RKO (cell line): ENCODE measurements around the gene VPS8.

Experiments used
- DNase-seq: peaks from one replicate; pipeline ENCODE4 v3.0.0-alpha.2; 2016; ENCODE audit warnings: low spot score

Gene VPS8

GRCh38 chr3:184811999-184812661, at the start of gene VPS8:
TSS of gene VPS8 (plus strand) at chr3:184812166. CDS start at chr3:184824633, 12,467 bp downstream.
- DNase-seq, result peak; percentile 96

- DNase-seq, result no peak
These were observed 47.8 kb upstream of the VPS8 start for GRCh38 chr3:184764191-184764590.

DNA sequence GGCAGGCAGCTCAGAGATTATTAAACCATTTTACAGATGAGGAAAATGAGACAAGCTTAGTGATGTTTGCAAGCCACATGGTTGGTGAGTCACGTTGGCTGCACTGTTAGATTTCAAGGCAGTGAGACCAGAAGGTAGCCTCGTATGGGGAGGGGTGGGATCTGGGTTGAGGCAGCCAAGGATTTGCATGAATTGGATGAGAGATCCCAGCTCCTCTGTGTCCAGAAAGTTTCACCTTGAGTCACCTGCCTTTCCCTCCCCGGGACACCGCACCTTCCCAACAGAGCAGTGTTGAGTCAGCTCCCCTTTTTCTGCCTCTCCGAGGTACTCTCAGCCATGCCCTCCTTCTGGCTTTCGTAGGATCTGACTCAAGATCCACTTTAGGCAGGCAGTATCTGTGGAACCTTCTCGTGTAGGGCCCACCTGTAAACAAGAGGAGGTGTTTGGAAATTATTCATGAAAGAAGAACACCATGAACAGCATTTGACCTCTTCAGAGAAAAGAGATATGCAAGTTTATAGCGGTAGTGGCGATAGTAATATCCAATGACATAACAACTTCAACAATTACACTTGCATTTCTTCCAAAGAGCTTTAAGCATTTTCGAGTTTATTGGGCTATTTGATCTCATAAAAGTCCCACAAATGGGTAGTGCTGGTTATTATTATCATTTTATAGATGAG, 46.8 kb upstream of the VPS8 start:
- DNase-seq, result no peak

DNA sequence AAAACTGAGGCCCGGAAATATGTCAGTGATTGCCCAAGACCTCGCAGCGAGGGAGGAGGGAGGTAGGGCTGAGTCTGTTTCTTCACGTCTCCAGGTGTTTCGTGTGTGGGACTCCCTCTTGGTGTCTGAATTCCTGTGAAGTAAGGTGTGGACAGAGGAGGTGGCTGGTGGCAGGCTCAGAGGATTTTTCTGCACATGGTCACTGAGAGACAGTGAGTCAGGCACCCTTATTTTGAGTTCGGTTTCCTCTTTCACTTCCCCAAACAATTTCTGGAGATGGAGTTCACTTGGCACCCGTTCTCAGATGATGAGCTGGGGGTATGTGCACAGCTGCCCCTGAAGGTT, 46.3 kb upstream of the VPS8 start:
- no peak for DNase-seq

GRCh38 chr3:184766555-184767261, 45.3 kb upstream of the VPS8 start:
- no peak for DNase-seq

GRCh38 chr3:184767377-184767776, 44.6 kb upstream of the VPS8 start:
- no peak for DNase-seq

GRCh38 chr3:184769382-184770170, 42.4 kb upstream of the VPS8 start:
- no peak for DNase-seq

DNA sequence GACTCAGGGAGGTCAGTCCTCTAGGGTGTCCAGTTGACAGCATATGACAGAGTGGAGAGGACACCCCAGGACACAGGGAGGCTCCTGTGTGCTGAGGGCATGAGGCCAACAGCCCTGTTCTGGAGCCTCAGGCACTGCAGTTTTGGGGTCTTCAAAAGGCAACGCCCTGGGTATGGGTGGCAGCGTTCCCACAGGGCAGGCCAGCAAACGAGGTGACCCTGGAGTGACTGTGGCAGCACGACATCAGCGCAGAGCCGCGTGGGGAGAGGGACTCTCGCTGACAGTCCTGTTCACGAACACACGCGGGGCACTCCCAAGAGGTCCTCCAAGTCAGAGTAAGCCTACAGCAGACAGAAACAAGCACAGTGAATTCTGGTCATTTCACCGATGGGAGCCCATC, 41.4 kb upstream of the VPS8 start:
- DNase-seq, result no peak

- DNase-seq, result no peak
These were observed 40.5 kb upstream of the VPS8 start for GRCh38 chr3:184771301-184772127.

- DNase-seq, result no peak
These were observed 39.2 kb upstream of the VPS8 start for GRCh38 chr3:184772667-184773272.

DNA sequence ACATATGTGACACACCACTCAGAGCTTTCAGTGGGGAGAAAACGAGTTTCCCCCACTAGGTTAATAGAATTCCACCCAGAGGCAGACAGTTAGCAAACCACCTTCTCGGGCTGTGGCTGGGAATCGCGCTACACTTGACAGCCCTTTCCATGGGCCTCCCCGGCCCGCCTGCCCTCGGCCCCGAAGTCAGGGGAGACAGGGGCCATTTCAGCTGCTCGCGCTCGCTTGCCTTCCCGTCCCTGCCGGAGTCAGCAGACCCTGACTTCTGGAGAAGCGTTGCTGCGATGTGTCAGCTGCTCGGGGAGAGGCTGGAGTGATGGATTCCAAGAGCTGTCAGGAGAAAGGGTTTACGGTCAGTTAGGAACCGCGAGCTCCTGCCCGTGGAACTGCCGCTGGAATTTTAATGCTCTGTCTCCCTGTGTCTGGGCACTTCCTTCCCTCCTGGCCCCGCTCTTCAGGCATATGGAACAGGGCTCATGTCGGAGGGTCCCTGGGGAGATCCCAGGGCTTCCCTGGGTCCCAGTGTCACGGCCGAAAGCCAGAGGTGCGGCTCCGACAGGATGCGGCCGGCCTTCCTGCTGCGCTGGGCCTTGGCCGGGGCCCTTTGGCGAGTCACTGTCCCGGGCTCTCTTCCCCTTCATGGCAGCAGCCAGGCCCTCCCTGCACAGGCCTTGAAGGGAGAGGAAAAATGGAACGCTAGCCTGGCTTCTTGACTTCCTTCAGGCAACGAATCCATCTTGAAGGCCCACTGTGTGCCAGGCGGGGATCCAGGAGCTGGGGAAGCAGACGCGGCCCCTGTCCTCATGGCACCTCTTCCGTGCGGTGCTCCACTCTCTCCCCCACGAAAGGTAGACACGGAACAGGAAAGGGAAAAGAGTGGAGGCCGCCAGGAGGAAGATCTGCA, 38.4 kb upstream of the VPS8 start:
- no peak for DNase-seq

- no peak for DNase-seq
These were observed 35.0 kb upstream of the VPS8 start for GRCh38 chr3:184776916-184777315.

- peak; percentile 91 for DNase-seq
These were observed 34.2 kb upstream of the VPS8 start for GRCh38 chr3:184777566-184778356.

DNA sequence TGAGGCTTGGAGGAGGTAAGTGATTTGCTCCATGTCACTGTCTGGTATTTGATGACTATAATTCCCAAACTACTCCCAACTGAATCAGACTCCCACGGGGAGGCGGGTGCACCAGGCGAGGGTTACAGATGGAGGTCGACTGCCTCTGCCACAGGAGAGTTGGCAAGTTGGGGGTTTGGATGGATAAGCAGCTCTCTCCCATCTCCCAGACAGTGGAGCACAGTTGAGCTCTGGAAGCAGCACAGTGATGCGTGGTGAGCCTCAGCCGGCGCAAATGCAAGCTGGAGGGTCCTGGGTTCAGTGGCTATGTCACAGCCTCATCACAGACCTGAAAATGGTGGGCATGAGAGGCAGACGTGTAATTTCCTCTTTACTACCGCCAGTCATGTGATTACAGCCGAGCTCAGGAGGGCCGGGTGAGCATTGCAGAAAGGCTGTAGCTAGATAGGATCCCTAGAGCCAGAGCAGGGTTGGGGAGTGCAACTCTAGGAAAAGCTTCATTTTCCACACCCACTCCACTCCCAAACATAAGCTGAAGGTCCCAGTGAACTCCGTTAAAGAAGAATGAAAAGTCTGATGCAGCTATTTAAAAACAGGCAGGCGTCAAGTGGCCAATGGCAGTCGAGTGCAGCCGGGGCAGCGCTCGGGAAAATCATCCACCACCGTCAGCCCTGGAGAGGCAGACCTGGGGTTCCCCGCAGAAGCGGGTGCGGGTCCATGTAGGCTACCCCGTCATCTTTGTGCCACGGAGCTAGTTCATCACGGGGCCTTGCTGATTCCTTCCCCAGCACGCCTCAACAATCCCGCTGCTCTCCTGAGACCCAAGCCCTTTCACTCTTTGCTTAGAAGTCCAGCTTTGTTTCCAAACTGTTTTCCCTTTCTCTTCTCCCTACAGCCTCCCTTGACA, 33.3 kb upstream of the VPS8 start:
- DNase-seq, result no peak

GRCh38 chr3:184780981-184781515, 30.9 kb upstream of the VPS8 start:
- no peak for DNase-seq

DNA sequence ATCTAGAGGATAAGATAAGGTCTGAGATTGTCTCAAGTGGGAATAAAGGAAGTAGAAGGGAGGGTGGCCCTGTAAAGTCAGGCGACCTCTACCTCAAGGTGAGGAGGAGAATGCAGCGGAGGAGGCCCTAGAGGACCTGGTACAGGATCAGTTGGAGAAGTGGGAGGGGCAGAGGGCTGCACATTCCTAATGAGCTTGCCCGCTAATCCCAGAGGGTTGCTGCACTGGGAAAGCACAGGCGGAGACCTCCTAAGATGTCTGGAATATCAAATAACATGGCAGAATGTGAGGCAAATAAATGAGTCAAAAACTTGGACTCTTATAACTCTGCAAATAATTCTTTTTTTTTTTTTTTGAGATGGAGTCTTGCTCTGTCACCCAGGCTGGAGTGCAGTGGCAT, 30.2 kb upstream of the VPS8 start:
- DNase-seq, result no peak

GRCh38 chr3:184783319-184783718, 28.6 kb upstream of the VPS8 start:
- DNase-seq, result no peak
